Left ventricle myocardium inferior (tissue), 1 donor: ENCODE data around the gene TTC24. TPM values are rescaled to one million over a fixed set of nuclear protein-coding genes. Genes with fewer than 3 reads are reported as not detected.
"Not testable (repeated sequence)": the region's sequence is repeated elsewhere in the genome, so short reads cannot be mapped to it uniquely, and the experiment has no call there.

Experiments
- DNase-seq: peaks from one replicate; pipeline ENCODE4 v3.0.0-alpha.2; 2020
- H3K27ac ChIP-seq: fragments of 200-600 bp; replicated peaks from 2 replicates; pipeline ENCODE4 v1.8.0; 2021
- H3K27me3 ChIP-seq: fragments of 200-600 bp; 2 replicates; pipeline ENCODE4 v1.8.0; 2021; ENCODE audit warnings: low read depth
- H3K36me3 ChIP-seq: fragments of 200-600 bp; 2 replicates; pipeline ENCODE4 v1.8.0; 2021
- H3K4me1 ChIP-seq: fragments of 200-600 bp; 2 replicates; pipeline ENCODE4 v1.8.0; 2021
- H3K4me3 ChIP-seq: fragments of 200-600 bp; 2 replicates; pipeline ENCODE4 v1.8.0; 2021; ENCODE audit warnings: mild to moderate bottlenecking, moderate library complexity
- H3K9me3 ChIP-seq: fragments of 200-600 bp; replicated peaks from 2 replicates; pipeline ENCODE4 v1.8.0; 2021
- intact Hi-C: fragments of 100-400 bp; cut with micrococcal nuclease; formaldehyde crosslinking; loops from one replicate; pipeline ENCODE4 v1.11.0; 2022
- total RNA-seq: library from RNA; stranded (reverse); fragmentation: NEBNext Ultra II Directional; extraction: Animal tissue kit (Norgen Biotek cat#: 25700); gene quantifications from one replicate; pipeline ENCODE4 v1.2.1, GENCODE V29; 2021
- TF ChIP-seq, protein P1 (sequence below): fragments of 200-600 bp; IDR thresholded peaks from 2 replicates; pipeline ENCODE4 v1.8.0; 2021; ENCODE audit warnings: antibody characterized with exemption, mild to moderate bottlenecking, borderline replicate concordance
- donor health status: DM: no; HTN: yes; CAD: no; lungs with severe emphysema.

TTC24 gene
- total RNA-seq, 1 donor from 2014 or later = not detected

DNA sequence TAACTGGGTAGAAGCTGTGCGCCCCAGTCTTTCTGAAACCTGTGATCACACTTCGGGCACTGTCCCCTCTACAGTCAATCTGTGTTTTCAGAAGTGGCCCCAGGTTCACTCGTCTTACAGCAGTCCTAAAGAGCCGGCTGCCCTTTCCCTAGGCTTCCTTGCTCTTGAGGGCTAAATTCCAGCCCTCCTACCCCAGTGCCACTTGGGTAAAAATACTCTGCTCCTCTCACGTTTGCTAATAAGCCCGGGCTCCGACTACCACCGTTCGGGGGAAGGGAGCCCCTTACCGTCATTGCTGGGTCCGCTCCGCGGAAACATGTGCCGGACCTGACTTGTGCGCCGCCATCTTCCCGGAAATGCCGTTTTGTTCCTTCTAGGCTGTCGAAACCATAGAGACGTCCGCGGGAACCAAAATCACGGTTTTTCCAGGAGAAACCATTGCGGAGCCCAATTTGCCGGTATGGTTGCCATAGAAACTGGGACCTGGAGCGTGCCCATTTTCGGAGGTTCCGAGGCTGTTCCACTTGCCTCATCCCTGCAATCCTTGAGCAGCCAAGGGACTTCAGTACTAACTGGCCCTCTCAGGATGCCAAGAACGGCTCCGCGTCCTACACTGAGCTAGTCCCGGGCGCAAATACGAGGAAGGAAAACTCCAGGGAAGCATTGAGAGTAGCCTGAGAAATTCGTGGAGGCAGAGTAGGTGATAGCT is 21.8 kb downstream of the TTC24 start, which contains the start of gene GPATCH4:
Gene GPATCH4, minus strand, starts transcription at position 358 of the 709 bp plus-strand sequence.
- H3K9me3 ChIP-seq = no peaks in the 10 kb centered on the region
- peak; percentile 68 for DNase-seq
- TF ChIP-seq, protein P1, sequence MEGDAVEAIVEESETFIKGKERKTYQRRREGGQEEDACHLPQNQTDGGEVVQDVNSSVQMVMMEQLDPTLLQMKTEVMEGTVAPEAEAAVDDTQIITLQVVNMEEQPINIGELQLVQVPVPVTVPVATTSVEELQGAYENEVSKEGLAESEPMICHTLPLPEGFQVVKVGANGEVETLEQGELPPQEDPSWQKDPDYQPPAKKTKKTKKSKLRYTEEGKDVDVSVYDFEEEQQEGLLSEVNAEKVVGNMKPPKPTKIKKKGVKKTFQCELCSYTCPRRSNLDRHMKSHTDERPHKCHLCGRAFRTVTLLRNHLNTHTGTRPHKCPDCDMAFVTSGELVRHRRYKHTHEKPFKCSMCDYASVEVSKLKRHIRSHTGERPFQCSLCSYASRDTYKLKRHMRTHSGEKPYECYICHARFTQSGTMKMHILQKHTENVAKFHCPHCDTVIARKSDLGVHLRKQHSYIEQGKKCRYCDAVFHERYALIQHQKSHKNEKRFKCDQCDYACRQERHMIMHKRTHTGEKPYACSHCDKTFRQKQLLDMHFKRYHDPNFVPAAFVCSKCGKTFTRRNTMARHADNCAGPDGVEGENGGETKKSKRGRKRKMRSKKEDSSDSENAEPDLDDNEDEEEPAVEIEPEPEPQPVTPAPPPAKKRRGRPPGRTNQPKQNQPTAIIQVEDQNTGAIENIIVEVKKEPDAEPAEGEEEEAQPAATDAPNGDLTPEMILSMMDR = no peak
- intact Hi-C loops = loop anchor here (10.0 kb wide), 1 partner anchor 146 kb away; no protein-coding TSS in a partner anchor
- H3K36me3 ChIP-seq = peaks cover 19% of the 10 kb centered on the region
- peak within 1 kb of the TSS; percentile 76 for H3K4me3 ChIP-seq
- H3K4me1 ChIP-seq = peaks cover 30% of the 10 kb centered on the region
- no peaks in the 10 kb centered on the region for H3K27me3 ChIP-seq
- peak within 1 kb of the TSS; percentile 86 for H3K27ac ChIP-seq

DNA sequence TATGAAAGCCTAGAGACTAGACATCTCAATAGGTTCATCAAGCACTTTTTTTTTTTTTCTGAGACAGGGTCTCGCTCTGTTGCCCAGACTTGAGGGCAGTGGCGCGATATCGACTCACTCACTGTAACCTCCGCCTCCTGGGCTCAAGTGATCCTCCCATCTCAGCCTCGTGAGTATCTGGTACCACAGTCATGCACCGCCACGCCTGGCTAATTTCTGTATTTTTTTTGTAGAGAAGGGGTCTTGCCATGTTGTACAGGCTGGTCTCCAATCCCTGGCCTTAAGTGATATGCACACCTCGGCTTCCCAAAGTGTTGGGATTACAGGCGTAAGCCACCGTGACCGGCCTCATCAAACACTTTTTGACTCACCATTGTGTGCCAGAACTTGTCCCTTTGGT is 22.4 kb downstream of the TTC24 start:
- peak overlapping the region; percentile 76 for H3K4me3 ChIP-seq
- intact Hi-C loops = loop anchor here (10.0 kb wide), 1 partner anchor 147 kb away; no protein-coding TSS in a partner anchor
- peaks cover 30% of the 10 kb centered on the region for H3K4me1 ChIP-seq
- TF ChIP-seq, protein P1 = no peak
- H3K36me3 ChIP-seq = peaks cover 13% of the 10 kb centered on the region
- no peaks in the 10 kb centered on the region for H3K27me3 ChIP-seq
- H3K27ac ChIP-seq = peak overlapping the region; percentile 86
- H3K9me3 ChIP-seq = no peaks in the 10 kb centered on the region
- no peak for DNase-seq

DNA sequence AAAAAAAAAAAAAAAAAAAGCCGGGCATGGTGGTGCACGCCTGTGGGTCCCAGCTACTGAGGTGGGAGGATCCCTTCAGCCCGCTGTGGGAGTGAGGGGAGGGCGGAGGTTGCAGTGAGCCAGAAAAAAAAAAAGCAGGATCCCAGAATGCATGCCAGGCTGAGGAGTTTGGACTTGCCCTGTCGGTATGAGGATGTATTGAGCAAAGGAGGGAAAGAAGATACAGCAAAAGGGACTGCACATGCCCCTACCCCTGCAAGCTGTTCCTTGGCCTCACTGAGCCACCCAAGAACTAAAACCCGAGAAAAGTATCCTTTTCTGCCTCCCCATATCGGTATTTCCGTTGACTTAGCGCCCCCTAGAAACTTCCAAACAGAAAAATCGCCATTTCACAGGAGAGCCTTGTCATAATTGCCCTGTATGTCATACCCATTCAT is 23.1 kb downstream of the TTC24 start:
- peaks cover 30% of the 10 kb centered on the region for H3K4me1 ChIP-seq
- H3K27ac ChIP-seq = no peak overlapping the region
- TF ChIP-seq, protein P1 = peak; percentile 31
- intact Hi-C loops = loop anchor here (10.0 kb wide), 1 partner anchor 148 kb away; no protein-coding TSS in a partner anchor
- peaks cover 10% of the 10 kb centered on the region for H3K36me3 ChIP-seq
- no peak overlapping the region for H3K4me3 ChIP-seq
- H3K9me3 ChIP-seq = no peaks in the 10 kb centered on the region
- no peak for DNase-seq
- no peaks in the 10 kb centered on the region for H3K27me3 ChIP-seq

DNA sequence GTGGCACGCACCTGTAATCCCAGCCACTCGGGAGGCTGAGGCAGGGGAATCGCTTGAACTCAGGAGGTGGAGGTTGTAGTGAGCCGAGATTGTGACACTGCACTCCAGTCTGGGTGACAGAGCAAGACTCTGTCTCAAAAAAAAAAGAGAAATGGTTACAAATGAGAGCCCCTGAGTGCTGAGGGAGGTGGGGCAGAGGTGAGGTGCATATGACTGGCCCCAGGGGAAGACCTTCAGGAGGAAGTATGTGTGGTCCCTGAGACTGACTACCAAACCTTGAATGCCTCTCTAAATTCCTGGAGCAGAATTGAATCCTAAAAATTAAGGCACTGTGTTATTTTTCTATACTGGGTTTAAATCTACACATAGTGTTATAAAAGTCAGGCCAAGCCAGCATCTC is 27.8 kb downstream of the TTC24 start:
- H3K4me3 ChIP-seq, H3K36me3 ChIP-seq, H3K9me3 ChIP-seq, H3K27me3 ChIP-seq, H3K27ac ChIP-seq, DNase-seq: not testable (repeated sequence)
- intact Hi-C loops = loop anchor here (10.0 kb wide), 1 partner anchor 153 kb away; no protein-coding TSS in a partner anchor
- peaks cover 15% of the 10 kb centered on the region for H3K4me1 ChIP-seq

DNA sequence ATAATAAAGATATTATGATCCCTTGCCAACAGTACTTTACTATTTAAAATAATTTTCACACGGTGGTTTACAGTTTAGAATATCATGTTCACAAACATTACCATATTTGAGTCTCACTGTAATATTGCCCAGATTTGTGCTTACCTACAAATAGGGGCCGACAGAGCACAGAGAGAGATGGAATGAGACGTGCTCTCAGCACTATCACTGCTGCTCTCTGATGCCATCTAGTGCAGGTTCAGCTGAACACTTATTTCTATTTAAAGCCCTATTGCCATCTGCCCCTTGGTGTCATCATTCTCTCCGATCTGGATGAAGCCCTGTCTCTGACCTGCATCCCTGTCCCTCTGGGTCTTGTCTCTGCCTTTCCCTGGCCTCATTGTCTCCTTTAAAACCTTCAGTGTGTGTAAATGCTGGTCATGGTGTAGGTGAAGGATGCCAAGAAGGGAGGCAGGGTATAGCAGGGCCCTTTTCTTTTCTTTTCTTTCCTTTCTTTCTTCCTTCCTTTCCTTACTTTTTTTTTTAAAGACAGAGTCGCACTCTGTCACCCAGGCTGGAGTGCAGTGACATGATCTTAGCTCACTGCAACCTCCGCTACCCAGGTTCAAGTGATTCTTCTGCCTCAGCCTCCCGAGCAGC is 28.6 kb downstream of the TTC24 start:
- Histone ChIP-seq H3K4me3 (no peak overlapping the region), H3K4me1 (peaks cover 9% of the 10 kb centered on the region), H3K9me3 (no peaks in the 10 kb centered on the region), H3K27ac (no peak overlapping the region), H3K36me3 (no peaks in the 10 kb centered on the region), H3K27me3 (peaks cover 7% of the 10 kb centered on the region)
- TF ChIP-seq, protein P1 = peak; percentile 88
- intact Hi-C loops = loop anchor here (10.0 kb wide), 1 partner anchor 153 kb away; no protein-coding TSS in a partner anchor
- no peak for DNase-seq
